B cell (primary cell): ENCODE results near the gene DNAH11. TPM values are rescaled to one million over a fixed set of nuclear protein-coding genes. Genes with fewer than 3 reads are reported as not detected.
A peak's percentile ranks its signal among the peaks of the same experiment; 100 is the strongest.

ENCODE experiments used
- ATAC-seq: fragments of 200-7000 bp; cut with Tn5 transposase; one replicate; pipeline ENCODE4 v1.10.0; 2021; ENCODE audit warnings: low read depth, mild to moderate bottlenecking, moderate number of reproducible peaks, moderate library complexity
- CTCF ChIA-PET: fragments of 350-600 bp; sonication (Branson Sonifier 250); formaldehyde crosslinking; loops from one replicate; lab custom pipeline; 2021; ENCODE audit warnings: antibody characterized with exemption, inconsistent platforms; lab: Charles Lee
- POLR2A ChIA-PET: fragments of 350-600 bp; sonication (Branson Sonifier 250); formaldehyde crosslinking; loops from one replicate; lab custom pipeline; 2021; ENCODE audit warnings: antibody characterized with exemption; lab: Charles Lee
- DNase-seq: peaks from one replicate; pipeline ENCODE4 v3.0.0; 2013
- H2AFZ ChIP-seq: 2 replicates; pipeline ENCODE4 v1.6.1; 2012; ENCODE audit warnings: mild to moderate bottlenecking, low read depth, low read length; ENCODE audit not compliant: insufficient read depth, poor library complexity, severe bottlenecking
- H3K27ac ChIP-seq, 2 donors: 1 replicate in 1 of 2; 2 replicates in 1 of 2; pipeline ENCODE4 v1.5.1; 2012 to 2013; ENCODE audit warnings: low read length in 2 of 2, mild to moderate bottlenecking in 2 of 2, moderate library complexity in 1 of 2
- H3K27me3 ChIP-seq, 4 experiments: fragments of 200-600 bp in 1 of 4; sonication (generic) in 1 of 4; replicated peaks in 1 of 4; 1 replicate in 2 of 4; 2 replicates in 2 of 4; pipeline versions ENCODE4 v1.6.1 to v1.7.0; 2013 to 2016; ENCODE audit warnings: low read length in 3 of 4, mild to moderate bottlenecking in 2 of 4, mixed read lengths in 1 of 4, moderate library complexity in 1 of 4; ENCODE audit not compliant: insufficient read depth in 4 of 4, control insufficient read depth in 3 of 4; ENCODE audit errors: control extremely low read depth in 1 of 4
- H3K36me3 ChIP-seq, 2 experiments: replicated peaks in 1 of 2; 1 replicate in 1 of 2; 2 replicates in 1 of 2; pipeline versions ENCODE4 v1.6.1 to v1.7.1; 2013; ENCODE audit warnings: low read length in 1 of 2; ENCODE audit not compliant: insufficient read depth in 2 of 2, control insufficient read depth in 1 of 2; ENCODE audit errors: control extremely low read depth in 1 of 2, extremely low read depth in 1 of 2
- H3K4me1 ChIP-seq, 2 donors: fragments of 200-600 bp in 1 of 2; sonication (generic) in 1 of 2; 1 replicate in 1 of 2; 2 replicates in 1 of 2; pipeline versions ENCODE4 v1.5.1 to v1.6.1; 2013 to 2017; ENCODE audit warnings: low read length in 2 of 2; ENCODE audit not compliant: control insufficient read depth in 2 of 2, insufficient read depth in 2 of 2
- H3K4me2 ChIP-seq: replicated peaks from 2 replicates; pipeline ENCODE3; 2012; ENCODE audit warnings: mild to moderate bottlenecking, low read depth, low read length; ENCODE audit not compliant: poor library complexity, severe bottlenecking
- H3K4me3 ChIP-seq, 5 experiments: fragments of 200-600 bp in 1 of 5; sonication (generic) in 1 of 5; 1 replicate in 3 of 5; 2 replicates in 2 of 5; pipeline versions ENCODE4 v1.5.1 to v1.7.0; 2011 to 2016; ENCODE audit warnings: low read length in 4 of 5, mild to moderate bottlenecking in 4 of 5, low read depth in 2 of 5, control low read depth in 1 of 5, moderate library complexity in 1 of 5; ENCODE audit not compliant: insufficient read depth in 1 of 5; ENCODE audit errors: control extremely low read depth in 1 of 5, extremely low read depth in 1 of 5
- H3K79me2 ChIP-seq: fragments of 200-600 bp; sonication (generic); one replicate; pipeline ENCODE4 v1.6.0; 2016; ENCODE audit warnings: low read length; ENCODE audit not compliant: control insufficient read depth, insufficient read depth
- H3K9ac ChIP-seq: fragments of 200-600 bp; sonication (generic); 2 replicates; pipeline ENCODE4 v1.6.1; 2017; ENCODE audit warnings: mild to moderate bottlenecking, low read length, moderate library complexity
- H3K9me3 ChIP-seq, 3 donors: one replicate each; pipeline versions ENCODE4 v1.6.1 to v1.7.1; 2013; ENCODE audit warnings: low read length in 2 of 3; ENCODE audit not compliant: control insufficient read depth in 2 of 3, insufficient read depth in 1 of 3; ENCODE audit errors: control extremely low read depth in 1 of 3
- H4K20me1 ChIP-seq: 2 replicates; pipeline ENCODE4 v1.6.0; 2012; ENCODE audit warnings: mild to moderate bottlenecking, low read length; ENCODE audit not compliant: insufficient read depth, control insufficient read depth, poor library complexity, severe bottlenecking
- H3K27ac Mint-ChIP-seq: one replicate; pipeline ENCODE4 v1.8.0; 2021; ENCODE audit warnings: mixed read lengths
- H3K27me3 Mint-ChIP-seq: one replicate; pipeline ENCODE4 v1.8.0; 2021; ENCODE audit warnings: mixed read lengths
- H3K4me1 Mint-ChIP-seq: one replicate; pipeline ENCODE4 v1.8.0; 2021; ENCODE audit warnings: mixed read lengths
- H3K4me3 Mint-ChIP-seq: one replicate; pipeline ENCODE4 v1.8.0; 2021; ENCODE audit warnings: mixed read lengths
- H3K9me3 Mint-ChIP-seq: one replicate; pipeline ENCODE4 v1.8.0; 2022; ENCODE audit warnings: mixed read lengths; ENCODE audit not compliant: insufficient read depth
- EZH2 ChIP-seq: IDR thresholded peaks from 2 replicates; pipeline ENCODE4 v1.6.1; 2012; ENCODE audit warnings: borderline replicate concordance, low read depth, mild to moderate bottlenecking, moderate library complexity, low read length; ENCODE audit not compliant: insufficient read depth, poor library complexity, severe bottlenecking
- WGBS: methylation state at CpG from one replicate; pipeline ENCODE4 v1.1.5; 2013; ENCODE audit warnings: missing lambda C conversion rate; ENCODE audit not compliant: insufficient coverage; 5-methylcytosine and 5-hydroxymethylcytosine counted together
- intact Hi-C: fragments of 100-400 bp; cut with micrococcal nuclease; formaldehyde crosslinking; loops from one replicate; pipeline ENCODE4 v1.10.0; 2022
- polyA plus RNA-seq: library from polyadenylated mRNA; depleted of rRNA; stranded (reverse); fragments of >200 nt; gene quantifications from 2 replicates; pipeline ENCODE4 v1.2.3, GENCODE V29; 2012
- total RNA-seq, 2 donors: library from RNA; stranded (reverse); fragments of 120-200 nt in 1 of 2; gene quantifications; 1 replicate in 1 of 2; 2 replicates in 1 of 2; pipeline versions ENCODE4 v1.2.3 to v1.2.4, GENCODE V29; 2013 to 2022
- TF ChIP-seq, protein P1 (sequence below): fragments of 200-600 bp; IDR thresholded peaks from one replicate; pipeline ENCODE4 v1.8.0; 2022; ENCODE audit warnings: antibody characterized with exemption, mild to moderate bottlenecking

Gene DNAH11
- total and polyA plus RNA-seq, 2 donors (not counting 1 experiment from before 2014, with no cell fraction given): not detected

DNA sequence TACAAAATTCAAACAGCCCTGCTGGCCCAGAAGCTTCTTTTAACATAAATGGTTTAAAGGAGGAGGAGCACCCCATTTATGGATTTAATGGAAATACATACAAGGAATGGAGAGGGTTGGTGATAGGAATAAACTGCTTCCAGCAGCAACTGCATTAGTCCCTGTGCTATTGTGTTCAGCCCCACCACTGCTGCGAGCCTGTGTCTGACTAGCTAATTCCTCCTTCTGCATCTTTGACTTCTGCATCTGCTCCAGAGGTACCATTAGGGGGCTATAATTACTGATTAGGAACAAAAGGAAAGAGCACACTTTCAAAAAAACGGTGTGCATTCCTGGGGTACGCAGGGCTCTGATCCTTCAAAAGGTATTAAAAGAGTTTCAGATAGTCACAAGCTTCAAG is 378.1 kb downstream of the DNAH11 start:
- H3K4me1 Mint-ChIP-seq: peaks cover 66% of the 10 kb centered on the region

DNA sequence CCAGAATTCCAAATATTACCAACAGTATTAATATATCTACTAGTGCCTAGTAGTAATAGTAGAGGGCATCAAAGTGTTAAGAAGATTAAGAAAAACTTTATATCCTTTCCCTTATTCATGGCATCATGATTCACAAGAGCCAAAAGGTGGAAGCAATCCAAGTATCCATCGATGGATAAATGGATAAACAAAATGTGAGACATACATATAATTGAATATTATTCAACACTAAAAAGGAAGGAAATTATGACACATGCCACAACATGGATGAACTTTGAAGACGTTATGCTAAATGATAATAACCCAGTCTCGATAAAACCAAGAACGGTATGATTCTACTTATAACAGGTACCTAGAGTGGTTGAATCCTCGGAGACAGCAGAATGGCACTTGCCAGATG is 379.8 kb downstream of the DNAH11 start:
- Histone ChIP-seq H3K4me3 (no peak overlapping the region), H4K20me1 (peaks cover 88% of the 10 kb centered on the region), H2AFZ (no peak overlapping the region), H3K79me2 (peaks cover 100% of the 10 kb centered on the region), H3K27me3 (no peaks in the 10 kb centered on the region), H3K36me3 (peaks cover 2 to 7% of the 10 kb centered on the region in 2 experiments), H3K4me2 (no peak overlapping the region), H3K9me3 (peaks cover 0 to under 1% (median 0%) of the 10 kb centered on the region in 3 donors), H3K4me1 (peaks cover 5 to 45% of the 10 kb centered on the region in 2 donors), H3K9ac (no peak overlapping the region), H3K27ac (peak overlapping the region in 1 of 2 donors; percentile 25)
- TF ChIP-seq, protein P1, sequence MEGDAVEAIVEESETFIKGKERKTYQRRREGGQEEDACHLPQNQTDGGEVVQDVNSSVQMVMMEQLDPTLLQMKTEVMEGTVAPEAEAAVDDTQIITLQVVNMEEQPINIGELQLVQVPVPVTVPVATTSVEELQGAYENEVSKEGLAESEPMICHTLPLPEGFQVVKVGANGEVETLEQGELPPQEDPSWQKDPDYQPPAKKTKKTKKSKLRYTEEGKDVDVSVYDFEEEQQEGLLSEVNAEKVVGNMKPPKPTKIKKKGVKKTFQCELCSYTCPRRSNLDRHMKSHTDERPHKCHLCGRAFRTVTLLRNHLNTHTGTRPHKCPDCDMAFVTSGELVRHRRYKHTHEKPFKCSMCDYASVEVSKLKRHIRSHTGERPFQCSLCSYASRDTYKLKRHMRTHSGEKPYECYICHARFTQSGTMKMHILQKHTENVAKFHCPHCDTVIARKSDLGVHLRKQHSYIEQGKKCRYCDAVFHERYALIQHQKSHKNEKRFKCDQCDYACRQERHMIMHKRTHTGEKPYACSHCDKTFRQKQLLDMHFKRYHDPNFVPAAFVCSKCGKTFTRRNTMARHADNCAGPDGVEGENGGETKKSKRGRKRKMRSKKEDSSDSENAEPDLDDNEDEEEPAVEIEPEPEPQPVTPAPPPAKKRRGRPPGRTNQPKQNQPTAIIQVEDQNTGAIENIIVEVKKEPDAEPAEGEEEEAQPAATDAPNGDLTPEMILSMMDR: no peak
- TF ChIP-seq EZH2: no peak
- intact Hi-C loops: no loop called here
- DNase-seq (no peak), ATAC-seq (no peak)
- POLR2A ChIA-PET: no interaction called here
- no peak overlapping the region for H3K4me3 Mint-ChIP-seq
- H3K27me3 Mint-ChIP-seq: no peaks in the 10 kb centered on the region
- WGBS: no CpG with 5 or more reads among the region's 5 CpGs
- H3K27ac Mint-ChIP-seq: no peak overlapping the region
- peaks cover 74% of the 10 kb centered on the region for H3K4me1 Mint-ChIP-seq
- CTCF ChIA-PET: no interaction called here
- no peaks in the 10 kb centered on the region for H3K9me3 Mint-ChIP-seq

More for the DNA sequence above, 378.1 kb downstream of the DNAH11 start:
- Histone ChIP-seq H3K4me3 (no peak overlapping the region), H3K27me3 (no peaks in the 10 kb centered on the region), H3K27ac (peak overlapping the region in 1 of 2 donors; percentile 7), H3K9ac (no peak overlapping the region), H3K79me2 (peaks cover 100% of the 10 kb centered on the region), H4K20me1 (peaks cover 82% of the 10 kb centered on the region), H3K4me2 (peak overlapping the region; percentile 24), H2AFZ (no peak overlapping the region), H3K4me1 (peaks cover 5 to 45% of the 10 kb centered on the region in 2 donors), H3K36me3 (peaks cover 2 to 12% of the 10 kb centered on the region in 2 experiments), H3K9me3 (no peaks in the 10 kb centered on the region)
- Mint-ChIP-seq H3K4me3 (no peak overlapping the region), H3K9me3 (no peaks in the 10 kb centered on the region), H3K27me3 (no peaks in the 10 kb centered on the region), H3K27ac (no peak overlapping the region)
- WGBS: no CpG with 5 or more reads among the region's 3 CpGs
- POLR2A ChIA-PET: no interaction called here
- TF ChIP-seq, protein P1: no peak
- no peak for TF ChIP-seq EZH2
- intact Hi-C loops: no loop called here
- DNase-seq: no peak
- CTCF ChIA-PET: interaction anchor here (1.4 kb wide), 2 partner anchors 16 to 21 kb away, joined by 3 read pairs; no protein-coding TSS in a partner anchor
- ATAC-seq: no peak
